ENCODE data around the gene ZNF598.
A peak's percentile ranks its signal among the peaks of the same experiment; 100 is the strongest.

The ZNF598 gene

GRCh38 chr16:1987198-1987597, 22.4 kb downstream of the ZNF598 start:
- TF ChIP-seq CTCF (IDR thresholded peaks at IDR 0.05; ENCODE audit: low read depth, low read length): no peak
- Histone ChIP-seq H3K9me3 (peaks cover 4% of the 10 kb centered on the region; the same call in 1 of the 2 replicates), H3K4me1 (peaks cover 3% of the 10 kb centered on the region; the same call in 1 of the 2 replicates), H3K36me3 (peaks cover 17% of the 10 kb centered on the region), H3K27me3 (peaks cover 29% of the 10 kb centered on the region), H3K4me3 (ENCODE audit: low read depth, low read length) (no peak overlapping the region)
- no peak for DNase-seq

- H3K4me3 ChIP-seq (ENCODE audit: low read depth, low read length): no peak overlapping the region; the same call in 1 of the 2 replicates
- no peak for DNase-seq
- H3K27me3 ChIP-seq: peaks cover 25% of the 10 kb centered on the region
- H3K9me3 ChIP-seq: no peaks in the 10 kb centered on the region
- peaks cover 3% of the 10 kb centered on the region; the same call in 1 of the 2 replicates for H3K4me1 ChIP-seq
- no peak for TF ChIP-seq CTCF (IDR thresholded peaks at IDR 0.05; ENCODE audit: low read depth, low read length)
- H3K36me3 ChIP-seq: peaks cover 17% of the 10 kb centered on the region
Measured at GRCh38 chr16:1985466-1986150, 24.0 kb downstream of the ZNF598 start.

GRCh38 chr16:1984347-1985225, 25.0 kb downstream of the ZNF598 start:
- DNase-seq: no peak
- TF ChIP-seq CTCF (IDR thresholded peaks at IDR 0.05; ENCODE audit: low read depth, low read length): no peak
- peaks cover 3% of the 10 kb centered on the region; the same call in 1 of the 2 replicates for H3K4me1 ChIP-seq
- H3K4me3 ChIP-seq (ENCODE audit: low read depth, low read length): peak overlapping the region; percentile 86
- peaks cover 23% of the 10 kb centered on the region for H3K27me3 ChIP-seq
- no peaks in the 10 kb centered on the region for H3K9me3 ChIP-seq
- peaks cover 17% of the 10 kb centered on the region for H3K36me3 ChIP-seq

GRCh38 chr16:1983544-1984346, 25.9 kb downstream of the ZNF598 start, which contains the start of gene GFER:
TSS of gene GFER (plus strand) at chr16:1984193. CDS start at chr16:1984219, 26 bp downstream.
- peak; percentile 52; the same call in 1 of the 2 replicates for TF ChIP-seq CTCF (IDR thresholded peaks at IDR 0.05; ENCODE audit: low read depth, low read length)
- H3K9me3 ChIP-seq: no peaks in the 10 kb centered on the region
- H3K27me3 ChIP-seq: peaks cover 14% of the 10 kb centered on the region
- peaks cover 3% of the 10 kb centered on the region; the same call in 1 of the 2 replicates for H3K4me1 ChIP-seq
- peak within 1 kb of the TSS; percentile 86 for H3K4me3 ChIP-seq (ENCODE audit: low read depth, low read length)
- peaks cover 19% of the 10 kb centered on the region for H3K36me3 ChIP-seq
- DNase-seq: peak; percentile 96

- no peak for DNase-seq
- TF ChIP-seq CTCF (IDR thresholded peaks at IDR 0.05; ENCODE audit: low read depth, low read length): no peak; the same call in 1 of the 2 replicates
- H3K27me3 ChIP-seq: peaks cover 13% of the 10 kb centered on the region; the same call in 1 of the 2 replicates
- H3K36me3 ChIP-seq: peaks cover 26% of the 10 kb centered on the region
- peak overlapping the region; percentile 66 for H3K4me3 ChIP-seq (ENCODE audit: low read depth, low read length)
- H3K9me3 ChIP-seq: no peaks in the 10 kb centered on the region
- peaks cover 3% of the 10 kb centered on the region; the same call in 1 of the 2 replicates for H3K4me1 ChIP-seq
Measured at GRCh38 chr16:1982991-1983543, 26.6 kb downstream of the ZNF598 start.
